OCI-LY3 (cell line): ENCODE data around the gene ETNK2.

ENCODE experiments used
- H2AFZ ChIP-seq: fragments of 200-600, 300-600 bp; shearing (Covaris generic); 2 replicates; pipeline ENCODE4 v1.6.0; 2014; ENCODE audit warnings: antibody characterized with exemption, low read depth, low read length
- H3K27ac ChIP-seq: fragments of 200-600, 300-600 bp; sonication (generic); 2 replicates; pipeline ENCODE4 v1.5.1; 2014; ENCODE audit warnings: mild to moderate bottlenecking, low read length, moderate library complexity, mixed read lengths
- H3K27me3 ChIP-seq: fragments of 200-600, 300-600 bp; sonication (generic); 2 replicates; pipeline ENCODE4 v1.6.1; 2014; ENCODE audit warnings: low read depth, low read length, mixed read lengths
- H3K36me3 ChIP-seq: fragments of 200-600, 300-600 bp; sonication (generic); replicated peaks from 2 replicates; pipeline ENCODE3; 2014; ENCODE audit warnings: low read depth, low read length, mixed read lengths
- H3K4me1 ChIP-seq: fragments of 300-600, 200-600 bp; sonication (generic); 2 replicates; pipeline ENCODE4 v1.6.1; 2014; ENCODE audit warnings: low read length, mixed read lengths
- H3K4me2 ChIP-seq: fragments of 200-600, 300-600 bp; sonication (generic); 2 replicates; pipeline ENCODE4 v1.6.1; 2014; ENCODE audit warnings: low read length, mixed read lengths
- H3K4me3 ChIP-seq: fragments of 300-600, 200-600 bp; sonication (generic); 2 replicates; pipeline ENCODE4 v1.5.1; 2014; ENCODE audit warnings: antibody characterized with exemption, mild to moderate bottlenecking, low read length, moderate library complexity
- H3K79me2 ChIP-seq: fragments of 300-600, 200-600 bp; shearing (Covaris generic); 2 replicates; pipeline ENCODE4 v1.6.1; 2014; ENCODE audit warnings: mild to moderate bottlenecking, low read length, mixed read lengths
- H3K9ac ChIP-seq: fragments of 300-600, 200-600 bp; shearing (Covaris generic); 2 replicates; pipeline ENCODE4 v1.6.0; 2014; ENCODE audit warnings: mild to moderate bottlenecking, low read length, moderate library complexity
- H3K9me3 ChIP-seq: fragments of 200-600, 300-600 bp; shearing (Covaris generic); 2 replicates; pipeline ENCODE4 v1.6.1; 2014; ENCODE audit warnings: low read length, mixed read lengths; ENCODE audit not compliant: insufficient read depth
- H4K20me1 ChIP-seq: fragments of 200-600, 300-600 bp; sonication (generic); 2 replicates; pipeline ENCODE4 v1.6.1; 2016; ENCODE audit warnings: low read length, mixed read lengths; ENCODE audit not compliant: insufficient read depth
- EZH2phosphoT487 ChIP-seq: fragments of 200-600 bp; shearing (Covaris generic); IDR thresholded peaks from 2 replicates; pipeline ENCODE4 v1.6.1; 2018; ENCODE audit warnings: antibody characterized with exemption, mixed run types, low read depth
- TF ChIP-seq, protein P1 (sequence below): fragments of 200-600, 300-600 bp; sonication (generic); IDR thresholded peaks from 2 replicates; pipeline ENCODE4 v1.5.1; 2014; ENCODE audit warnings: antibody characterized with exemption, low read length, low read depth

ETNK2 gene

DNA sequence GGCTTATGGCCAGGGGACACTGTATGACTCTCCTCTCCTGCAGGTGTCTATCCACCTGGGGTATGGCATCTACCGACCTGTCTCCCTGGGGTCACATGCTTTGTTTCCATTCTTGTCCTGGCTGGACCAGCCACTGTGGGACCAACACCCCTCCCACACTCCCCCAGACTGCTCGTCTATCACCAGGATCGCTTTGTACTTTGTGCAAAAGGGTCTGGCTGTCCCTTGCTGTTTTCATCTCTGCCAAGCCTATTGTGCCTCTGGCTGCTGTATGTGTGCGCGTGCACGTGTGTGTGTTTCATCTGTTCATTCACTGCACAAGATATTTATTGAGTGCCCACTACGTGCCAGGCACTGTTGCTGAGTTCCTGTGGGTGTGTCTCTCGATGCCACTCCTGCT lies 25.5 kb downstream of the ETNK2 start:
- no peak overlapping the region for H2AFZ ChIP-seq
- no peak overlapping the region for H3K27ac ChIP-seq
- no peak overlapping the region for H3K9ac ChIP-seq
- peaks cover 3% of the 10 kb centered on the region; the same call in 1 of the 2 replicates for H3K4me1 ChIP-seq
- H3K79me2 ChIP-seq: no peaks in the 10 kb centered on the region
- no peaks in the 10 kb centered on the region for H3K36me3 ChIP-seq
- H3K4me2 ChIP-seq: no peak overlapping the region
- peaks cover 3% of the 10 kb centered on the region; the same call in 1 of the 2 replicates for H3K27me3 ChIP-seq
- TF ChIP-seq EZH2phosphoT487: no peak
- no peak overlapping the region for H3K4me3 ChIP-seq
- no peaks in the 10 kb centered on the region for H3K9me3 ChIP-seq
- no peaks in the 10 kb centered on the region for H4K20me1 ChIP-seq

DNA sequence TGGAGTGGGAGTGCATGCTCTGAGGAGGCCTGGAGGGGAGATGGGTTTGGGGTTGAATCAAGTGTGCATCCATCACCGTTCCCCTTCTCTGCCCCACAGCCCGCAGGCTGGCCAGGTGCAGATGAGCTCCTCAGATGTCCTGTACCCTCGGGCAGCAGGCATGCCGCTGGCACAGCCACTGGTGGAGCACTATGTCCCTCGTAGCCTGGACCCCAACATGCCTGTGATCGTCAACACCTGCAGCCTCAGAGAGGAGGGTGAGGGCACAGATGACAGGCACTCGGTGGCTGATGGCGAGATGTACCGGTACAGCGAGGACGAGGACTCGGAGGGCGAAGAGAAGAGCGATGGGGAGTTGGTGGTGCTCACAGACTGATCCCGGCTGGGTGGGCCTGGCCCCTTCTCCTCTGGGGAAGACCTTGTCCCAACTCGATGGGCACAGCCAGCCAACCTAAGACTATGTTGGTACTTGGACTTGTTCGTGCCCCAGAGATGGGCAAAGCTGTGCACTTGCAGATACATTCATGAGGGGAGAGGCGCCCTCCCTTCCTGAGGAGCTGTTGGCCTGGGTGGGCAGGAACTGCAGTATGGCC lies 26.0 kb downstream of the ETNK2 start:
- TF ChIP-seq, protein P1, sequence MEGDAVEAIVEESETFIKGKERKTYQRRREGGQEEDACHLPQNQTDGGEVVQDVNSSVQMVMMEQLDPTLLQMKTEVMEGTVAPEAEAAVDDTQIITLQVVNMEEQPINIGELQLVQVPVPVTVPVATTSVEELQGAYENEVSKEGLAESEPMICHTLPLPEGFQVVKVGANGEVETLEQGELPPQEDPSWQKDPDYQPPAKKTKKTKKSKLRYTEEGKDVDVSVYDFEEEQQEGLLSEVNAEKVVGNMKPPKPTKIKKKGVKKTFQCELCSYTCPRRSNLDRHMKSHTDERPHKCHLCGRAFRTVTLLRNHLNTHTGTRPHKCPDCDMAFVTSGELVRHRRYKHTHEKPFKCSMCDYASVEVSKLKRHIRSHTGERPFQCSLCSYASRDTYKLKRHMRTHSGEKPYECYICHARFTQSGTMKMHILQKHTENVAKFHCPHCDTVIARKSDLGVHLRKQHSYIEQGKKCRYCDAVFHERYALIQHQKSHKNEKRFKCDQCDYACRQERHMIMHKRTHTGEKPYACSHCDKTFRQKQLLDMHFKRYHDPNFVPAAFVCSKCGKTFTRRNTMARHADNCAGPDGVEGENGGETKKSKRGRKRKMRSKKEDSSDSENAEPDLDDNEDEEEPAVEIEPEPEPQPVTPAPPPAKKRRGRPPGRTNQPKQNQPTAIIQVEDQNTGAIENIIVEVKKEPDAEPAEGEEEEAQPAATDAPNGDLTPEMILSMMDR: no peak
- no peak for TF ChIP-seq EZH2phosphoT487
- no peak overlapping the region for H2AFZ ChIP-seq
- no peak overlapping the region for H3K4me3 ChIP-seq
- no peak overlapping the region for H3K9ac ChIP-seq
- H3K4me2 ChIP-seq: no peak overlapping the region
- no peak overlapping the region for H3K27ac ChIP-seq
- no peaks in the 10 kb centered on the region for H3K36me3 ChIP-seq
- H3K9me3 ChIP-seq: no peaks in the 10 kb centered on the region
- H3K4me1 ChIP-seq: peaks cover 3% of the 10 kb centered on the region; the same call in 1 of the 2 replicates
- peaks cover 3% of the 10 kb centered on the region; the same call in 1 of the 2 replicates for H3K27me3 ChIP-seq
- H4K20me1 ChIP-seq: no peaks in the 10 kb centered on the region
- no peaks in the 10 kb centered on the region for H3K79me2 ChIP-seq

DNA sequence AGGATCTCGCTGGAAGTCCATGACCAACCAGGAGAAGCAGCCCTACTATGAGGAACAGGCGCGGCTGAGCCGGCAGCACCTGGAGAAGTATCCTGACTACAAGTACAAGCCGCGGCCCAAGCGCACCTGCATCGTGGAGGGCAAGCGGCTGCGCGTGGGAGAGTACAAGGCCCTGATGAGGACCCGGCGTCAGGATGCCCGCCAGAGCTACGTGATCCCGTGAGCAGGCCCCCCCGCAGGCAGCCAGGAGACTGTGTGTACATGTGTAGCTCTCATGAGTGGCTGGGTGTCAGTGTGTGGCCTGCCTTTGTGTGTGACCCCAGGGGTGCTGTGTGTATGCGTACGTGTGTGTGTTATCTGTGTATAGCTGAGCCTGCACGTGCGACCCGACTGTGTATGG lies 27.2 kb downstream of the ETNK2 start:
- Histone ChIP-seq H3K27me3 (no peaks in the 10 kb centered on the region), H2AFZ (no peak overlapping the region), H3K9me3 (no peaks in the 10 kb centered on the region), H3K4me3 (no peak overlapping the region), H3K9ac (no peak overlapping the region), H3K79me2 (no peaks in the 10 kb centered on the region), H4K20me1 (no peaks in the 10 kb centered on the region), H3K27ac (no peak overlapping the region), H3K4me1 (peaks cover 3% of the 10 kb centered on the region; the same call in 1 of the 2 replicates), H3K4me2 (no peak overlapping the region), H3K36me3 (no peaks in the 10 kb centered on the region)
- no peak for TF ChIP-seq EZH2phosphoT487
- TF ChIP-seq, protein P1: no peak

DNA sequence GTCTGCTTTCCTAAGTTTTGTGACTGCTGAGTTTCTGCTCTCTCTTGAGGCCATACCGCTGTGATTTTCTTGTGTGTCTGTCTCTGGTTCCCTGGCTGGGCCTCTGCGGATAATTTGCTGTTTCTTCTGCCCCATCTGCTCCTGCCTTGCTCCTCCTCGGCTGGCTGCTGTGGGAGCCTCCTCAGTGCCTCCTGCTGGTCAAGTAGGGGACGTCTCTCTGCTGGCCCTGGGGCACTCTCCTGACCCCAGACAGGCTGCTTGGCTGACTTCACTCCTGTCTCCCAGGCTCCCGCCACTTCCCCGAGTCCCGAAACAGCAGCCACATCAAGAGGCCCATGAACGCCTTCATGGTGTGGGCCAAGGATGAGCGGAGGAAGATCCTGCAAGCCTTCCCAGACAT lies 28.5 kb downstream of the ETNK2 start:
- no peaks in the 10 kb centered on the region for H4K20me1 ChIP-seq
- H3K4me3 ChIP-seq: no peak overlapping the region
- no peak overlapping the region for H3K4me2 ChIP-seq
- no peak overlapping the region for H3K27ac ChIP-seq
- H3K9me3 ChIP-seq: no peaks in the 10 kb centered on the region
- H3K27me3 ChIP-seq: no peaks in the 10 kb centered on the region
- H2AFZ ChIP-seq: no peak overlapping the region
- no peaks in the 10 kb centered on the region for H3K36me3 ChIP-seq
- no peak overlapping the region for H3K9ac ChIP-seq
- H3K79me2 ChIP-seq: no peaks in the 10 kb centered on the region
- no peaks in the 10 kb centered on the region for H3K4me1 ChIP-seq
- TF ChIP-seq, protein P1: peak; percentile 23; the same call in 1 of the 2 replicates
- TF ChIP-seq EZH2phosphoT487: no peak
